HCT116 (cell line): ENCODE measurements around the gene JCAD. TPM values are rescaled to one million over a fixed set of nuclear protein-coding genes. Genes with fewer than 3 reads are reported as not detected.

ENCODE experiments used
- ATAC-seq: fragments of 200-7000 bp; cut with Tn5 transposase; 2 replicates; pipeline ENCODE4 v1.9.1; 2020; ENCODE audit warnings: mild to moderate bottlenecking, moderate library complexity
- BruUV-seq: library from RNA; stranded (reverse); fragments of 400-500 nt; replicated peaks from 2 replicates; lab custom pipeline; 2021; lab: Mats Ljungman, UMichigan
- CTCF ChIA-PET: fragments of 300-600 bp; sonication (Branson Sonifier 250); formaldehyde crosslinking; loops from one replicate; lab custom pipeline; 2021; ENCODE audit warnings: antibody characterized with exemption; lab: Charles Lee
- POLR2A ChIA-PET: fragments of 300-600, 350-600 bp; sonication (Branson Sonifier 250); formaldehyde crosslinking; loops from one replicate; lab custom pipeline; 2021; ENCODE audit warnings: antibody characterized with exemption; lab: Charles Lee
- RAD21 ChIA-PET, 2 experiments: fragments of 300-600 bp; sonication (Branson Sonifier 250); formaldehyde crosslinking; loops; one replicate each; lab custom pipeline; 2023; ENCODE audit warnings: low total read pairs in 2 of 2; ENCODE audit not compliant: uncharacterized antibody in 2 of 2, unreplicated experiment in 2 of 2, low non-redundant PET in 1 of 2; lab: Charles Lee
- DNase-seq: peaks from one replicate; pipeline ENCODE4 v3.0.0-alpha.2; 2010; ENCODE audit warnings: low read depth, low spot score
- H2AFZ ChIP-seq: fragments of 200-600 bp; shearing (Covaris generic), sonication (generic); 2 replicates; pipeline ENCODE4 v1.6.1; 2017; ENCODE audit warnings: low read depth, mixed run types, mixed read lengths, antibody characterized with exemption, low read length; ENCODE audit not compliant: poor library complexity, severe bottlenecking
- H3K27ac ChIP-seq: 2 replicates; pipeline ENCODE4 v1.5.1; 2012; ENCODE audit warnings: low read depth, low read length
- H3K27me3 ChIP-seq: fragments of 200-600 bp; sonication (generic); 2 replicates; pipeline ENCODE4 v1.6.1; 2016; ENCODE audit warnings: mixed run types, low read length, mixed read lengths; ENCODE audit not compliant: insufficient read depth
- H3K36me3 ChIP-seq, 2 experiments: fragments of 200-500 bp in 1 of 2; fragments of 200-600 bp in 1 of 2; sonication (Bioruptor generic) in 1 of 2; sonication (generic) in 1 of 2; 2 replicates each; pipeline versions ENCODE4 v1.5.1 to v1.6.1; 2014 to 2016; ENCODE audit warnings: low read length in 2 of 2, inconsistent platforms in 1 of 2, mixed read lengths in 1 of 2, mixed run types in 1 of 2; ENCODE audit not compliant: insufficient read depth in 2 of 2, control insufficient read depth in 1 of 2
- H3K4me1 ChIP-seq, 2 experiments: fragments of 200-600 bp in 1 of 2; sonication (generic) in 1 of 2; 2 replicates each; pipeline versions ENCODE4 v1.5.1 to v1.6.1; 2012 to 2017; ENCODE audit warnings: low read length in 2 of 2, inconsistent platforms in 1 of 2, mild to moderate bottlenecking in 1 of 2, mixed read lengths in 1 of 2, mixed run types in 1 of 2, moderate library complexity in 1 of 2; ENCODE audit not compliant: insufficient read depth in 2 of 2, control insufficient read depth in 1 of 2
- H3K4me2 ChIP-seq: fragments of 200-600 bp; sonication (generic); 2 replicates; pipeline ENCODE4 v1.6.1; 2017; ENCODE audit warnings: mixed run types, low read length, mixed read lengths
- H3K4me3 ChIP-seq, 2 experiments: fragments of 200-600 bp in 1 of 2; sonication (generic) in 1 of 2; replicated peaks in 1 of 2; 2 replicates each; pipeline ENCODE4 v1.5.1; 2011 to 2016; ENCODE audit warnings: low read length in 2 of 2, control low read depth in 1 of 2, low read depth in 1 of 2, mild to moderate bottlenecking in 1 of 2, mixed read lengths in 1 of 2, mixed run types in 1 of 2
- H3K79me2 ChIP-seq: fragments of 200-600 bp; sonication (generic); 2 replicates; pipeline ENCODE4 v1.6.1; 2017; ENCODE audit warnings: mild to moderate bottlenecking, mixed run types, low read length, moderate library complexity, mixed read lengths; ENCODE audit not compliant: insufficient read depth
- H3K9ac ChIP-seq: fragments of 200-600 bp; sonication (generic); 2 replicates; pipeline ENCODE4 v1.6.1; 2016; ENCODE audit warnings: low read length, mixed read lengths
- H3K9me2 ChIP-seq: fragments of 200-600 bp; sonication (generic), shearing (Covaris generic); 2 replicates; pipeline ENCODE4 v1.6.1; 2017; ENCODE audit warnings: mixed run types, mild to moderate bottlenecking, moderate library complexity; ENCODE audit not compliant: insufficient read depth
- H3K9me3 ChIP-seq, 2 experiments: fragments of 200-500 bp in 1 of 2; fragments of 200-600 bp in 1 of 2; sonication (Bioruptor generic) in 1 of 2; sonication (generic) in 1 of 2; 2 replicates each; pipeline ENCODE4 v1.6.1; 2014 to 2017; ENCODE audit warnings: low read length in 2 of 2, mixed read lengths in 2 of 2, inconsistent platforms in 1 of 2, low read depth in 1 of 2, mild to moderate bottlenecking in 1 of 2, mixed run types in 1 of 2, moderate library complexity in 1 of 2; ENCODE audit not compliant: control insufficient read depth in 1 of 2, insufficient read depth in 1 of 2
- H4K20me1 ChIP-seq: fragments of 200-600 bp; sonication (generic), shearing (Covaris generic); 2 replicates; pipeline ENCODE4 v1.6.1; 2017; ENCODE audit warnings: mixed run types, mild to moderate bottlenecking, moderate library complexity; ENCODE audit not compliant: insufficient read depth
- CBX3 ChIP-seq: IDR thresholded peaks from 2 replicates; pipeline ENCODE4 v1.6.1; 2012; ENCODE audit warnings: low read depth
- CEBPB ChIP-seq: IDR thresholded peaks from 2 replicates; pipeline ENCODE4 v1.6.1; 2012; ENCODE audit warnings: low read depth
- ELF1 ChIP-seq: IDR thresholded peaks from 2 replicates; pipeline ENCODE4 v1.6.1; 2012; ENCODE audit warnings: low read depth, borderline replicate concordance
- JUND ChIP-seq: IDR thresholded peaks from 2 replicates; pipeline ENCODE4 v1.6.1; 2012
- POLR2AphosphoS5 ChIP-seq: IDR thresholded peaks from 2 replicates; pipeline ENCODE4 v1.6.1; 2011; ENCODE audit warnings: mild to moderate bottlenecking, low read depth, low read length, moderate library complexity
- REST ChIP-seq: IDR thresholded peaks from 2 replicates; pipeline ENCODE4 v1.6.1; 2012; ENCODE audit warnings: low read depth
- SP1 ChIP-seq: IDR thresholded peaks from 2 replicates; pipeline ENCODE4 v1.6.1; 2012; ENCODE audit warnings: low read depth
- SRF ChIP-seq: IDR thresholded peaks from 2 replicates; pipeline ENCODE4 v1.6.1; 2012; ENCODE audit warnings: low read depth
- TCF7L2 ChIP-seq: IDR thresholded peaks from 2 replicates; pipeline ENCODE4 v1.7.0; 2011; ENCODE audit warnings: borderline replicate concordance, inconsistent platforms; ENCODE audit not compliant: insufficient read depth, insufficient read length; ENCODE audit errors: extremely low read depth
- YY1 ChIP-seq: IDR thresholded peaks from 2 replicates; pipeline ENCODE4 v1.6.1; 2011; ENCODE audit warnings: low read length, low read depth, moderate library complexity, mild to moderate bottlenecking; ENCODE audit not compliant: insufficient replicate concordance; ENCODE audit errors: extremely low read depth
- ZFX ChIP-seq: fragments of 450-650 bp; IDR thresholded peaks from 2 replicates; pipeline ENCODE4 v1.6.1; 2017
- intact Hi-C: fragments of 100-400 bp; cut with micrococcal nuclease; formaldehyde crosslinking; loops from 2 replicates; pipeline ENCODE4 v1.10.0; 2022
- total RNA-seq: library from RNA; stranded (reverse); gene quantifications from one replicate; pipeline ENCODE4 v1.2.1, GENCODE V29; 2021; ENCODE audit not compliant: unreplicated experiment
- TF ChIP-seq, protein P1 (sequence below): IDR thresholded peaks from 2 replicates; pipeline ENCODE4 v1.6.1; 2012
- TF ChIP-seq, protein P2 (sequence below): IDR thresholded peaks from 2 replicates; pipeline ENCODE4 v1.6.1; 2011; ENCODE audit warnings: mild to moderate bottlenecking, low read length, moderate library complexity; ENCODE audit not compliant: insufficient replicate concordance; ENCODE audit errors: extremely low read depth
- TF ChIP-seq, protein P3 (sequence below), 3 experiments: fragments of 200-600 bp in 1 of 3; sonication (generic) in 1 of 3; IDR thresholded peaks in 2 of 3; conservative IDR thresholded peaks in 1 of 3; 2 replicates each; pipeline ENCODE4 v1.5.1; 2012 to 2017; ENCODE audit warnings: low read depth in 2 of 3, low read length in 2 of 3, antibody characterized with exemption in 1 of 3, borderline replicate concordance in 1 of 3, control low read depth in 1 of 3, mild to moderate bottlenecking in 1 of 3, mixed read lengths in 1 of 3, mixed run types in 1 of 3, moderate library complexity in 1 of 3; ENCODE audit not compliant: insufficient read depth in 1 of 3

JCAD gene
- total RNA-seq, 1 experiment from 2014 or later: 17.5 TPM

DNA sequence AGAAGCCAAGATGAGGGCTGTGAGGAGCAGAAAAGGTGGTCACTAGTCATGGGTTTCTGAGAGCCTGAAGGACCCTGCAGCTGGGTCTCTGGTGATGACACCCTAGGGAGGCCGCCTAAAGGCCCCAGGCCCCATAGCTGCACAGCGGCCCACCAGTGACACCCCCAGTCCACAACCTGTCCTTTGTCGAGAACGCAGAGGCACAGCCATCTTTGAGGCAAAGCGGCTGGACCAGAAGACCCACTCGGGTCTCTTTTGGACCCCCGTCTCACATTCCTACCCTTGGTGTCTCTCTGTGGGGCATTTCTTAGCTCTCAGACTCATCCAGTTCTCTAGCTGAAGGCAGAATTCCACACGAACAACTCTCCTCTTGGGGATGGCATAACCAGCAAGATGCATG lies 18.8 kb downstream of the JCAD start:
- Histone ChIP-seq H3K27me3 (no peaks in the 10 kb centered on the region), H3K4me2 (no peak overlapping the region), H3K4me1 (no peaks in the 10 kb centered on the region), H2AFZ (no peak overlapping the region), H4K20me1 (no peaks in the 10 kb centered on the region), H3K4me3 (no peak overlapping the region), H3K36me3 (peaks cover 0 to 6% of the 10 kb centered on the region in 2 experiments; a peak in 1 of 4 replicates), H3K9me3 (no peaks in the 10 kb centered on the region), H3K27ac (no peak overlapping the region), H3K79me2 (no peaks in the 10 kb centered on the region), H3K9me2 (no peaks in the 10 kb centered on the region), H3K9ac (no peak overlapping the region)
- ChIA-PET CTCF (no interaction called here), RAD21 (no interaction called here), POLR2A (no interaction called here)
- no peak for DNase-seq
- intact Hi-C loops: no loop called here
- no TSS peak for BruUV-seq
- no peak for ATAC-seq
- no peak for TF ChIP-seq SRF
- no peak for TF ChIP-seq CBX3
- TF ChIP-seq CEBPB: no peak
- TF ChIP-seq SP1: no peak
- TF ChIP-seq ELF1: no peak
- TF ChIP-seq, protein P1, sequence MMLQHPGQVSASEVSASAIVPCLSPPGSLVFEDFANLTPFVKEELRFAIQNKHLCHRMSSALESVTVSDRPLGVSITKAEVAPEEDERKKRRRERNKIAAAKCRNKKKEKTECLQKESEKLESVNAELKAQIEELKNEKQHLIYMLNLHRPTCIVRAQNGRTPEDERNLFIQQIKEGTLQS: no peak
- no peak for TF ChIP-seq ZFX
- TF ChIP-seq, protein P2, sequence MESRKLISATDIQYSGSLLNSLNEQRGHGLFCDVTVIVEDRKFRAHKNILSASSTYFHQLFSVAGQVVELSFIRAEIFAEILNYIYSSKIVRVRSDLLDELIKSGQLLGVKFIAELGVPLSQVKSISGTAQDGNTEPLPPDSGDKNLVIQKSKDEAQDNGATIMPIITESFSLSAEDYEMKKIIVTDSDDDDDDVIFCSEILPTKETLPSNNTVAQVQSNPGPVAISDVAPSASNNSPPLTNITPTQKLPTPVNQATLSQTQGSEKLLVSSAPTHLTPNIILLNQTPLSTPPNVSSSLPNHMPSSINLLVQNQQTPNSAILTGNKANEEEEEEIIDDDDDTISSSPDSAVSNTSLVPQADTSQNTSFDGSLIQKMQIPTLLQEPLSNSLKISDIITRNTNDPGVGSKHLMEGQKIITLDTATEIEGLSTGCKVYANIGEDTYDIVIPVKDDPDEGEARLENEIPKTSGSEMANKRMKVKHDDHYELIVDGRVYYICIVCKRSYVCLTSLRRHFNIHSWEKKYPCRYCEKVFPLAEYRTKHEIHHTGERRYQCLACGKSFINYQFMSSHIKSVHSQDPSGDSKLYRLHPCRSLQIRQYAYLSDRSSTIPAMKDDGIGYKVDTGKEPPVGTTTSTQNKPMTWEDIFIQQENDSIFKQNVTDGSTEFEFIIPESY: no peak
- TF ChIP-seq REST: no peak
- no peak for TF ChIP-seq JUND
- TF ChIP-seq, protein P3, sequence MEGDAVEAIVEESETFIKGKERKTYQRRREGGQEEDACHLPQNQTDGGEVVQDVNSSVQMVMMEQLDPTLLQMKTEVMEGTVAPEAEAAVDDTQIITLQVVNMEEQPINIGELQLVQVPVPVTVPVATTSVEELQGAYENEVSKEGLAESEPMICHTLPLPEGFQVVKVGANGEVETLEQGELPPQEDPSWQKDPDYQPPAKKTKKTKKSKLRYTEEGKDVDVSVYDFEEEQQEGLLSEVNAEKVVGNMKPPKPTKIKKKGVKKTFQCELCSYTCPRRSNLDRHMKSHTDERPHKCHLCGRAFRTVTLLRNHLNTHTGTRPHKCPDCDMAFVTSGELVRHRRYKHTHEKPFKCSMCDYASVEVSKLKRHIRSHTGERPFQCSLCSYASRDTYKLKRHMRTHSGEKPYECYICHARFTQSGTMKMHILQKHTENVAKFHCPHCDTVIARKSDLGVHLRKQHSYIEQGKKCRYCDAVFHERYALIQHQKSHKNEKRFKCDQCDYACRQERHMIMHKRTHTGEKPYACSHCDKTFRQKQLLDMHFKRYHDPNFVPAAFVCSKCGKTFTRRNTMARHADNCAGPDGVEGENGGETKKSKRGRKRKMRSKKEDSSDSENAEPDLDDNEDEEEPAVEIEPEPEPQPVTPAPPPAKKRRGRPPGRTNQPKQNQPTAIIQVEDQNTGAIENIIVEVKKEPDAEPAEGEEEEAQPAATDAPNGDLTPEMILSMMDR (IDR thresholded peaks at IDR 0.05 in 2 of 3, conservative IDR thresholded peaks at IDR 0.05 in 1 of 3; ENCODE audit: borderline replicate concordance in 1 of 3, insufficient read depth in 1 of 3, low read depth in 2 of 3, low read length in 2 of 3): no peak
- no peak for TF ChIP-seq YY1
- no peak for TF ChIP-seq TCF7L2
- TF ChIP-seq POLR2AphosphoS5: no peak
